HG02642 (cell line): ENCODE data around the gene PDE4A.
"Not testable (repeated sequence)": the region's sequence is repeated elsewhere in the genome, so short reads cannot be mapped to it uniquely, and the experiment has no call there.

ENCODE experiments used
- ATAC-seq: cut with Tn5 transposase; IDR thresholded peaks from one replicate; pipeline ENCODE4 v1.9.1; 2021; ENCODE audit warnings: mild to moderate bottlenecking; ENCODE audit not compliant: unreplicated experiment, poor library complexity

Gene PDE4A

GRCh38 chr19:10461047-10461949 lies 41.0 kb downstream of the PDE4A start:
- ATAC-seq, result peak; percentile 89

- ATAC-seq, result not testable (repeated sequence)
Observed at GRCh38 chr19:10462042-10462441, 41.7 kb downstream of the PDE4A start.

GRCh38 chr19:10462557-10462956 lies 42.2 kb downstream of the PDE4A start:
- ATAC-seq, result no peak

GRCh38 chr19:10464456-10464855 lies 44.1 kb downstream of the PDE4A start:
- ATAC-seq, result no peak

GRCh38 chr19:10467104-10467706 lies 46.9 kb downstream of the PDE4A start:
- no peak for ATAC-seq

- ATAC-seq, result no peak
Observed at GRCh38 chr19:10468133-10468532, 47.8 kb downstream of the PDE4A start.

GRCh38 chr19:10471909-10472308 lies 51.6 kb downstream of the PDE4A start:
- no peak for ATAC-seq

- no peak for ATAC-seq
Observed at GRCh38 chr19:10473192-10473591, 52.9 kb downstream of the PDE4A start.

- ATAC-seq, result no peak
Observed at GRCh38 chr19:10474962-10475451, 54.7 kb downstream of the PDE4A start.

- no peak for ATAC-seq
Observed at GRCh38 chr19:10478476-10478875, 58.1 kb downstream of the PDE4A start.

- ATAC-seq, result peak; percentile 64
Observed at GRCh38 chr19:10478903-10479384, 58.6 kb downstream of the PDE4A start.

GRCh38 chr19:10486551-10486950 lies 66.2 kb downstream of the PDE4A start:
- no peak for ATAC-seq

GRCh38 chr19:10491472-10492047 lies 71.2 kb downstream of the PDE4A start:
- no peak for ATAC-seq

- ATAC-seq, result no peak
Observed at GRCh38 chr19:10497371-10497770, 77.0 kb downstream of the PDE4A start.

- ATAC-seq, result no peak
Observed at GRCh38 chr19:10499550-10500246, 79.4 kb downstream of the PDE4A start.

GRCh38 chr19:10500247-10500592 lies 79.9 kb downstream of the PDE4A start:
- no peak for ATAC-seq

- peak; percentile 50 for ATAC-seq
Observed at GRCh38 chr19:10501971-10502523, 81.7 kb downstream of the PDE4A start.

GRCh38 chr19:10502524-10503001 lies 82.2 kb downstream of the PDE4A start:
- peak; percentile 88 for ATAC-seq

- ATAC-seq, result peak; percentile 25
Observed at GRCh38 chr19:10503002-10503789, 82.9 kb downstream of the PDE4A start, which contains the start of gene KEAP1. KEAP1 (minus strand) TSS chr19:10503356; CDS start chr19:10500033, 3,323 bp downstream.
